OCI-LY3 (cell line): ENCODE measurements around the gene BACH1.

Experiments
- EZH2phosphoT487 ChIP-seq: fragments of 200-600 bp; shearing (Covaris generic); IDR thresholded peaks from 2 replicates; pipeline ENCODE4 v1.6.1; 2018; ENCODE audit warnings: antibody characterized with exemption, mixed run types, low read depth
- TF ChIP-seq, protein P1 (sequence below): fragments of 200-600, 300-600 bp; sonication (generic); IDR thresholded peaks from 2 replicates; pipeline ENCODE4 v1.5.1; 2014; ENCODE audit warnings: antibody characterized with exemption, low read length, low read depth

DNA sequence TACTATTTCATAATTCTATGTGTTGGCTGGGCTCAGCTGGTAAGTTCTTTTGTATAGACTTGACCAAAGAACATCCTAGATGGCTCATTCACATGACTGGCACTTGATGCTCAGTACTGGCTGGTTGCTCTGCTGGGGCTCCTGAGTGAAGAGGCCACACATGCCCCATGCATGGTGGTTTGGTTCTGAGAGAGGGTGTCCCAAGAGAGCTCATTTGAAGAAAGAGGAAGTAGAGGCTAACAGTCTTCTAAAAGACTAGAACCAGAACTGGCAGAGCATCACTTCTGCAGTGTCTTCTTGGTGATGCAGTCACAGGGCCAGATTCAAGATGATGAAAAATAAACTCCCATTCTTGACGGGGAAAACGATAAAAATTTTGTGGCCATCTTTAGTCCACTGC lies 5.2 kb upstream of the BACH1 start:
- TF ChIP-seq, protein P1, sequence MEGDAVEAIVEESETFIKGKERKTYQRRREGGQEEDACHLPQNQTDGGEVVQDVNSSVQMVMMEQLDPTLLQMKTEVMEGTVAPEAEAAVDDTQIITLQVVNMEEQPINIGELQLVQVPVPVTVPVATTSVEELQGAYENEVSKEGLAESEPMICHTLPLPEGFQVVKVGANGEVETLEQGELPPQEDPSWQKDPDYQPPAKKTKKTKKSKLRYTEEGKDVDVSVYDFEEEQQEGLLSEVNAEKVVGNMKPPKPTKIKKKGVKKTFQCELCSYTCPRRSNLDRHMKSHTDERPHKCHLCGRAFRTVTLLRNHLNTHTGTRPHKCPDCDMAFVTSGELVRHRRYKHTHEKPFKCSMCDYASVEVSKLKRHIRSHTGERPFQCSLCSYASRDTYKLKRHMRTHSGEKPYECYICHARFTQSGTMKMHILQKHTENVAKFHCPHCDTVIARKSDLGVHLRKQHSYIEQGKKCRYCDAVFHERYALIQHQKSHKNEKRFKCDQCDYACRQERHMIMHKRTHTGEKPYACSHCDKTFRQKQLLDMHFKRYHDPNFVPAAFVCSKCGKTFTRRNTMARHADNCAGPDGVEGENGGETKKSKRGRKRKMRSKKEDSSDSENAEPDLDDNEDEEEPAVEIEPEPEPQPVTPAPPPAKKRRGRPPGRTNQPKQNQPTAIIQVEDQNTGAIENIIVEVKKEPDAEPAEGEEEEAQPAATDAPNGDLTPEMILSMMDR: no peak
- TF ChIP-seq EZH2phosphoT487: no peak
